ENCODE results near the gene AVPR2.

GRCh38 chrX:153955228-153955732, 50.8 kb downstream of the AVPR2 start:
- no peak for TF ChIP-seq CTCF (IDR thresholded peaks at IDR 0.05)
- TF ChIP-seq POLR2A (IDR thresholded peaks at IDR 0.05), result no peak
- no peak for TF ChIP-seq EP300 (IDR thresholded peaks at IDR 0.05)

All from ovary (tissue), 3 donors.